Parathyroid adenoma (tissue), 2 donors: ENCODE results near the gene SURF1.
"Not testable (repeated sequence)": the region's sequence is repeated elsewhere in the genome, so short reads cannot be mapped to it uniquely, and the experiment has no call there.

ENCODE experiments used
- H2AFZ ChIP-seq: fragments of 300-600 bp; sonication (generic); one replicate; pipeline ENCODE4 v1.7.0; 2017; ENCODE audit warnings: antibody characterized with exemption, mild to moderate bottlenecking
- H3K27ac ChIP-seq: fragments of 300-600 bp; sonication (generic); one replicate; pipeline ENCODE4 v1.7.0; 2017
- H3K27me3 ChIP-seq: fragments of 300-600 bp; sonication (generic); one replicate; pipeline ENCODE4 v1.7.0; 2017; ENCODE audit warnings: low read length; ENCODE audit not compliant: control insufficient read depth, insufficient read depth
- H3K36me3 ChIP-seq: fragments of 300-600 bp; sonication (generic); one replicate; pipeline ENCODE4 v1.7.0; 2017; ENCODE audit warnings: low read length; ENCODE audit not compliant: control insufficient read depth, insufficient read depth
- H3K4me1 ChIP-seq: fragments of 300-600 bp; sonication (generic); one replicate; pipeline ENCODE4 v1.7.0; 2017; ENCODE audit warnings: control low read depth
- H3K4me2 ChIP-seq: fragments of 300-600 bp; sonication (generic); one replicate; pipeline ENCODE4 v1.7.0; 2017; ENCODE audit warnings: low read length
- H3K4me3 ChIP-seq: fragments of 300-600 bp; sonication (generic); one replicate; pipeline ENCODE4 v1.7.0; 2017; ENCODE audit warnings: low read depth, low read length
- H3K79me2 ChIP-seq: fragments of 300-600 bp; sonication (generic); one replicate; pipeline ENCODE4 v1.7.0; 2017; ENCODE audit warnings: control low read depth
- H3K9ac ChIP-seq: fragments of 300-600 bp; sonication (generic); one replicate; pipeline ENCODE4 v1.7.0; 2017; ENCODE audit warnings: mild to moderate bottlenecking
- H3K9me3 ChIP-seq: fragments of 300-600 bp; sonication (generic); one replicate; pipeline ENCODE4 v1.7.0; 2017; ENCODE audit warnings: low read length; ENCODE audit not compliant: control insufficient read depth
- CTCF ChIP-seq: fragments of 300-600 bp; sonication (generic); IDR thresholded peaks from one replicate; pipeline ENCODE4 v1.7.0; 2017; ENCODE audit warnings: antibody characterized with exemption, mild to moderate bottlenecking
- donor health status: primary hyperparathyroidism.

The SURF1 gene

GRCh38 chr9:133379153-133380086 lies 23.1 kb upstream of the SURF1 start:
- Histone ChIP-seq H3K4me1 (no peaks in the 10 kb centered on the region), H3K36me3 (no peaks in the 10 kb centered on the region), H3K27ac (no peak overlapping the region), H3K9me3 (no peaks in the 10 kb centered on the region), H3K79me2 (peaks cover 5% of the 10 kb centered on the region), H3K4me2 (no peak overlapping the region), H2AFZ (no peak overlapping the region), H3K27me3 (no peaks in the 10 kb centered on the region), H3K9ac (no peak overlapping the region), H3K4me3 (no peak overlapping the region)
- TF ChIP-seq CTCF, result no peak

GRCh38 chr9:133378408-133378962 lies 22.2 kb upstream of the SURF1 start:
- H3K27ac ChIP-seq, result no peak overlapping the region
- H3K36me3 ChIP-seq, result no peaks in the 10 kb centered on the region
- H3K4me2 ChIP-seq, result no peak overlapping the region
- no peaks in the 10 kb centered on the region for H3K27me3 ChIP-seq
- peaks cover 5% of the 10 kb centered on the region for H3K79me2 ChIP-seq
- no peaks in the 10 kb centered on the region for H3K4me1 ChIP-seq
- H3K9me3 ChIP-seq, result no peaks in the 10 kb centered on the region
- no peak overlapping the region for H2AFZ ChIP-seq
- no peak for TF ChIP-seq CTCF
- H3K4me3 ChIP-seq, result no peak overlapping the region
- H3K9ac ChIP-seq, result no peak overlapping the region

- no peak for TF ChIP-seq CTCF
- no peaks in the 10 kb centered on the region for H3K36me3 ChIP-seq
- H3K9ac ChIP-seq, result no peak overlapping the region
- H3K27me3 ChIP-seq, result no peaks in the 10 kb centered on the region
- H3K4me2 ChIP-seq, result no peak overlapping the region
- H3K79me2 ChIP-seq, result peaks cover 12% of the 10 kb centered on the region
- H3K4me3 ChIP-seq, result no peak overlapping the region
- H2AFZ ChIP-seq, result no peak overlapping the region
- no peaks in the 10 kb centered on the region for H3K4me1 ChIP-seq
- no peak overlapping the region for H3K27ac ChIP-seq
- no peaks in the 10 kb centered on the region for H3K9me3 ChIP-seq
Measured at GRCh38 chr9:133377721-133378216, 21.5 kb upstream of the SURF1 start.

- H3K36me3 ChIP-seq, H3K4me1 ChIP-seq, H3K9me3 ChIP-seq, H3K4me3 ChIP-seq, H3K27me3 ChIP-seq, H3K9ac ChIP-seq, H3K27ac ChIP-seq, H2AFZ ChIP-seq, H3K4me2 ChIP-seq: not testable (repeated sequence)
- peaks cover 15% of the 10 kb centered on the region for H3K79me2 ChIP-seq
Measured at GRCh38 chr9:133377280-133377679, 21.0 kb upstream of the SURF1 start.

GRCh38 chr9:133375724-133376654 lies 19.7 kb upstream of the SURF1 start, which contains the start of the genes STKLD1 and SURF4:
TSS of gene STKLD1 (plus strand) at chr9:133376366. CDS start at chr9:133376474, 108 bp downstream.
TSS of gene SURF4 (minus strand) at chr9:133376060. CDS start at chr9:133375969, 91 bp downstream.
- Histone ChIP-seq H3K4me1 (peaks cover 2% of the 10 kb centered on the region), H3K4me3 (peak within 1 kb of the TSS; percentile 79)

More at GRCh38 chr9:133375724-133376654, 19.7 kb upstream of the SURF1 start, which contains the start of the genes STKLD1 and SURF4:
- TF ChIP-seq CTCF, result no peak
- peak within 1 kb of the TSS; percentile 90 for H2AFZ ChIP-seq
- peak within 1 kb of the TSS; percentile 29 for H3K27ac ChIP-seq
- no peaks in the 10 kb centered on the region for H3K9me3 ChIP-seq
- peak within 1 kb of the TSS; percentile 76 for H3K9ac ChIP-seq
- H3K36me3 ChIP-seq, result no peaks in the 10 kb centered on the region
- peak within 1 kb of the TSS; percentile 92 for H3K4me2 ChIP-seq
- no peaks in the 10 kb centered on the region for H3K27me3 ChIP-seq
- H3K79me2 ChIP-seq, result peaks cover 27% of the 10 kb centered on the region
